HG03039 (cell line): ENCODE measurements around the gene RNF151.
"Not testable (repeated sequence)": the region's sequence is repeated elsewhere in the genome, so short reads cannot be mapped to it uniquely, and the experiment has no call there.

Experiments used
- ATAC-seq: cut with Tn5 transposase; IDR thresholded peaks from one replicate; pipeline ENCODE4 v1.9.1; 2021; ENCODE audit warnings: mild to moderate bottlenecking, moderate library complexity; ENCODE audit not compliant: unreplicated experiment

RNF151 gene

GRCh38 chr16:1966460-1966859 is at the start of gene RNF151:
Gene RNF151 (plus strand): TSS chr16:1966856. CDS start chr16:1966882, 26 bp downstream.
- no peak for ATAC-seq

- no peak for ATAC-seq
Observed at GRCh38 chr16:1917056-1917664, 49.5 kb upstream of the RNF151 start.

GRCh38 chr16:1917665-1918350 is 48.8 kb upstream of the RNF151 start:
- no peak for ATAC-seq

GRCh38 chr16:1918351-1919326 is 48.0 kb upstream of the RNF151 start, which contains the start of gene HS3ST6:
Gene HS3ST6 (minus strand): TSS chr16:1918415. CDS start chr16:1918323, 92 bp downstream.
- no peak for ATAC-seq

GRCh38 chr16:1919327-1919998 is 47.2 kb upstream of the RNF151 start:
- ATAC-seq, result no peak

- not testable (repeated sequence) for ATAC-seq
Observed at GRCh38 chr16:1920122-1920521, 46.5 kb upstream of the RNF151 start.

GRCh38 chr16:1920727-1921171 is 45.9 kb upstream of the RNF151 start:
- ATAC-seq, result no peak

- ATAC-seq, result no peak
Observed at GRCh38 chr16:1922357-1922756, 44.3 kb upstream of the RNF151 start.

- no peak for ATAC-seq
Observed at GRCh38 chr16:1923299-1924034, 43.2 kb upstream of the RNF151 start.

GRCh38 chr16:1924095-1924494 is 42.6 kb upstream of the RNF151 start:
- no peak for ATAC-seq

GRCh38 chr16:1926271-1926670 is 40.4 kb upstream of the RNF151 start:
- ATAC-seq, result no peak

GRCh38 chr16:1929105-1929504 is 37.6 kb upstream of the RNF151 start:
- ATAC-seq, result no peak

- ATAC-seq, result peak; percentile 68
Observed at GRCh38 chr16:1929578-1930337, 36.9 kb upstream of the RNF151 start.

- no peak for ATAC-seq
Observed at GRCh38 chr16:1930338-1930720, 36.3 kb upstream of the RNF151 start.

- ATAC-seq, result no peak
Observed at GRCh38 chr16:1932050-1933028, 34.3 kb upstream of the RNF151 start.

GRCh38 chr16:1933097-1933661 is 33.5 kb upstream of the RNF151 start:
- ATAC-seq, result no peak

GRCh38 chr16:1936945-1937479 is 29.6 kb upstream of the RNF151 start:
- no peak for ATAC-seq

GRCh38 chr16:1938316-1938715 is 28.3 kb upstream of the RNF151 start:
- no peak for ATAC-seq
